ENCODE results near the gene DPP4.
A peak's percentile ranks its signal among the peaks of the same experiment; 100 is the strongest.

DPP4 gene

GRCh38 chr2:161947406-161947805 lies 126.6 kb downstream of the DPP4 start:
- DNase-seq = no peak

GRCh38 chr2:161946489-161947107 lies 127.4 kb downstream of the DPP4 start:
- DNase-seq = peak; percentile 15

GRCh38 chr2:161943011-161943410 lies 131.0 kb downstream of the DPP4 start:
- DNase-seq = no peak

Data from activated CD4-positive, alpha-beta T cell treated with anti-CD3 and anti-CD28 coated beads for 48 hours (primary cell).